IMR-90 (cell line): ENCODE measurements around the gene SLC35F1.

ENCODE experiments used
- CTCF ChIP-seq: conservative IDR thresholded peaks from 2 replicates; pipeline ENCODE4 v1.5.1; 2012; ENCODE audit warnings: mild to moderate bottlenecking, low read depth, low read length, improper control_type of control experiment
- FOS ChIP-seq: fragments of 150-350 bp; IDR thresholded peaks from 2 replicates; pipeline ENCODE4 v1.6.1; 2016; ENCODE audit warnings: low read depth, low read length
- POLR2A ChIP-seq: IDR thresholded peaks from 2 replicates; pipeline ENCODE4 v1.6.1; 2012; ENCODE audit warnings: mild to moderate bottlenecking, low read depth, low read length

- TF ChIP-seq POLR2A, result no peak
- no peak for TF ChIP-seq CTCF
- TF ChIP-seq FOS, result no peak
Measured at GRCh38 chr6:118327237-118327636, 420.2 kb downstream of the SLC35F1 start.
